Psoas muscle (tissue), 8 donors: ENCODE measurements around the gene ZFP57. TPM values are rescaled to one million over a fixed set of nuclear protein-coding genes. Genes with fewer than 3 reads are reported as not detected.

Source experiments
- ATAC-seq, 4 donors: fragments of 200-7000 bp; cut with Tn5 transposase; one replicate each; pipeline ENCODE4 v1.9.1; 2020; ENCODE audit warnings: moderate library complexity in 3 of 4, mild to moderate bottlenecking in 2 of 4
- DNase-seq, 2 donors: peaks; one replicate each; pipeline ENCODE4 v3.0.0-alpha.2; 2020
- H3K27ac ChIP-seq: fragments of 200-600 bp; one replicate; pipeline ENCODE4 v1.8.0; 2022
- H3K27me3 ChIP-seq, 3 donors: fragments of 200-600 bp in 1 of 3; one replicate each; pipeline versions ENCODE4 v1.6.1 to v1.8.0; 2013 to 2022; ENCODE audit warnings: low read length in 2 of 3, mild to moderate bottlenecking in 2 of 3, moderate library complexity in 1 of 3; ENCODE audit not compliant: insufficient read depth in 3 of 3
- H3K36me3 ChIP-seq, 2 donors: fragments of 200-600 bp in 1 of 2; one replicate each; pipeline versions ENCODE4 v1.6.1 to v1.8.0; 2013 to 2022; ENCODE audit warnings: low read depth in 1 of 2, mild to moderate bottlenecking in 1 of 2, moderate library complexity in 1 of 2; ENCODE audit not compliant: insufficient read depth in 1 of 2
- H3K4me1 ChIP-seq: fragments of 200-600 bp; one replicate; pipeline ENCODE4 v1.8.0; 2022
- H3K4me3 ChIP-seq: fragments of 200-600 bp; one replicate; pipeline ENCODE4 v1.8.0; 2022; ENCODE audit warnings: mild to moderate bottlenecking
- H3K9me3 ChIP-seq: fragments of 200-600 bp; one replicate; pipeline ENCODE4 v1.8.0; 2022
- CTCF ChIP-seq: fragments of 200-600 bp; IDR thresholded peaks from one replicate; pipeline ENCODE4 v1.8.0; 2022; ENCODE audit warnings: antibody characterized with exemption
- WGBS, 3 donors: extraction: QIAGEN DNeasy Blood & Tissue Kit; methylation state at CpG; one replicate each; pipeline versions ENCODE4 v1.1.6 to v1.1.7; 2013; 5-methylcytosine and 5-hydroxymethylcytosine counted together
- intact Hi-C, 2 donors: fragments of 100-400 bp; cut with DNase I; formaldehyde crosslinking; loops; one replicate each; pipeline versions ENCODE4 v1.11.0 to v1.14.2; 2022
- polyA plus RNA-seq, 3 donors: library from polyadenylated mRNA; stranded (reverse); fragments of 200-250 nt; gene quantifications; one replicate each; pipeline ENCODE4 v1.2.3, GENCODE V29; 2013
- total RNA-seq, 4 donors: library from RNA; stranded (reverse); fragmentation: NEBNext Ultra II Directional in 2 of 4; extraction: Animal tissue kit (Norgen Biotek cat#: 25700) in 2 of 4; gene quantifications; one replicate each; pipeline versions ENCODE4 v1.2.1 to v1.2.4, GENCODE V29; 2021 to 2023
- donor health status: healthy with polysubstance abuse.
- donor health status: DM: no; HTN: no; CAD: no; lungs with moderate emphysema.
- donor health status: Bipolar disorder and iron deficiency.
- donor health status: healthy.
- donor health status: DM: yes; HTN: yes; CAD: no.
- donor health status: DM: no; HTN: no; CAD: no.
- donor health status: DM: no; HTN: no; CAD: no.
- donor health status: DM: yes; HTN: yes; CAD: no.

Gene ZFP57
- total and polyA plus RNA-seq, 7 donors, result 0.08 TPM; not detected in 6

DNA sequence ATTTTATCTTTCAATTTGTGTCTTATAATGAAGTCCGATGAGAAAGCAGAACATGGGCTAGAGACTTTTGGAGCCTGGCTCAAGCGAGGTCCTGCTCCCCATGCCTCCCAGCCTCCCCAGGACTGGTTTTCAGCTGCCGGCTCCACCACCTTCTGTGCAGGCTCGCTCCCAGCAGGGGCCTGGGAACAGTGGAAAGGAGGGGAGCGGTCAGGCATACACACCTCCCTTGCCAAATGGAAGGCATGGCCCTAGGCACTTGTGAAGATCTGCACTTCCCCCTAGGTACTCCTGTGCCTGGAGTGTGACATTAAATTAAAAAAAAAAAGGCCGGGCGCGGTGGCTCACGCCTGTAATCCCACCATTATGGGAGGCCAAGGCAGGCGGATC, 28.8 kb downstream of the ZFP57 start:
- H3K4me1 ChIP-seq, result peaks cover 3% of the 10 kb centered on the region
- no peaks in the 10 kb centered on the region for H3K9me3 ChIP-seq
- no peak overlapping the region for H3K4me3 ChIP-seq
- ATAC-seq (no peak), DNase-seq (no peak)
- no peaks in the 10 kb centered on the region for H3K36me3 ChIP-seq
- no peaks in the 10 kb centered on the region for H3K27me3 ChIP-seq
- intact Hi-C loops, result loop anchor here in 1 of 2 donors (5.0 kb wide), 1 partner anchor 100 kb away; no protein-coding TSS in a partner anchor
- no peak for TF ChIP-seq CTCF
- no peak overlapping the region for H3K27ac ChIP-seq
- 85 to 90% (median 88%) methylated on average over 10 of the region's 10 CpGs for WGBS, 3 donors

GRCh38 chr6:29651413-29652197, 29.3 kb downstream of the ZFP57 start:
- WGBS, 3 donors, result 74 to 76% (median 76%) methylated on average over 8 of the region's 8 CpGs
- DNase-seq, result no peak
- Histone ChIP-seq H3K4me1 (peaks cover 3% of the 10 kb centered on the region), H3K4me3 (no peak overlapping the region), H3K27me3 (no peaks in the 10 kb centered on the region), H3K9me3 (no peaks in the 10 kb centered on the region), H3K27ac (no peak overlapping the region), H3K36me3 (no peaks in the 10 kb centered on the region)
- peak; percentile 53 for TF ChIP-seq CTCF
- intact Hi-C loops, result loop anchor here in 1 of 2 donors (5.0 kb wide), 1 partner anchor 101 kb away; no protein-coding TSS in a partner anchor
- ATAC-seq, result no peak

DNA sequence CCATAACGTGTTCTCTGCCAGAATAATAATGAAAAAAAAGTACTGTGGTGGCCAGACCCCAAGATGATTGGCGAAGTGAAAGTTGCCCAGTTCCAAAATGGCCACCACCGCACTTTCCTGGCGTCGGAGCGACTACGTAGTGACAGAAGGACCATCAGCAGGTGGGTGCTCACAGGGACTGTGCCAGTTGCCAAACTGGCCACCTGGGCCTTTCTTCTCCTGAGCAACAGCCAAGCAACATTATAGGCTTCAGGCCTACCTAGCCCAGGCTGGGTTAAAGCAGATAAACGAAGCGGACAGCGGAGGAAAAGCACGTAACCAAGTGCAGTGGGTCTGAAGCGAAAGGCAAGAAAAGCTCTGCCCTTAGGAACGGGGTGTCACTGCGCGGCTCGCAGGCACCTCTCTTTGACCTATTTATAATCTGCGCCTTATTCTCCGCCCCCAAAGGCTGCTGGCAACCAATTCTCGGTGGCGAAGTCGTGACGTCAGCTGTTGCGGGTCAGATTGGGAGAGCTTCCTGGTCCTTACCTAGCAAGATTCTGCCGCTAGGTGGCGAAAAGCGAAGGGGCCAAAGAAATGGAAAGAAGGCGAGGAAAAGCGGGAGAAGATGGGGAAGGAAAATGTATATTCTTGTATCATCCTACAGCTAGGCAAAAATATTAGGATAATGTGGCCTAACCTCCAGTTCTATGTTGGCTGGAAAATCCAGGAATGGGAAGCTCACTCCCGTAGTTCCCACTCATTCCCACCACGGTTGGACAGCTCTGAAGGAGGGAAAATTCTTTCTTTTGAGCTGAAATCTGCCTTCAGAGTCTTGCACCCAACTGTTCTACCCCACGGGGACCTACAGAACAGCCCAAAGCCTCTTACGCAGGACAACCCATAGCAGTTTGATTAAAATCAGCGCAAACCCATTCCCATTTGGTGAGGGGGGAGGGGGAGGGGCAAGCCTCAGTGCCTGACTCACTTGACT, 31.0 kb downstream of the ZFP57 start:
- intact Hi-C loops, result loop anchor here in 1 of 2 donors (5.0 kb wide), 1 partner anchor 102 kb away; no protein-coding TSS in a partner anchor
- H3K27ac ChIP-seq, result peak overlapping the region; percentile 94
- ATAC-seq, result peak; percentile 98 to 99 (median 99)
- 3 to 6% (median 4%) methylated on average over 33 of the region's 33 CpGs for WGBS, 3 donors
- H3K4me1 ChIP-seq, result peaks cover 3% of the 10 kb centered on the region
- peak; percentile 93 for TF ChIP-seq CTCF
- no peaks in the 10 kb centered on the region for H3K27me3 ChIP-seq
- no peaks in the 10 kb centered on the region for H3K36me3 ChIP-seq
- DNase-seq, result peak; percentile 96 to 98
- H3K4me3 ChIP-seq, result peak overlapping the region; percentile 81
- H3K9me3 ChIP-seq, result no peaks in the 10 kb centered on the region

GRCh38 chr6:29647927-29648642, 32.9 kb downstream of the ZFP57 start:
- peak; percentile 26 for TF ChIP-seq CTCF
- H3K4me1 ChIP-seq, result peaks cover 3% of the 10 kb centered on the region
- no peak overlapping the region for H3K4me3 ChIP-seq
- H3K27me3 ChIP-seq, result no peaks in the 10 kb centered on the region
- DNase-seq (no peak), ATAC-seq (no peak)
- WGBS, 3 donors, result 90 to 92% (median 91%) methylated on average over 23 of the region's 23 CpGs
- H3K27ac ChIP-seq, result no peak overlapping the region
- H3K36me3 ChIP-seq, result no peaks in the 10 kb centered on the region
- no peaks in the 10 kb centered on the region for H3K9me3 ChIP-seq
- intact Hi-C loops, result no loop called here
